ENCODE data around the gene NRP2.
A peak's percentile ranks its signal among the peaks of the same experiment; 100 is the strongest.

The NRP2 gene

GRCh38 chr2:205815673-205816072 is 133.4 kb downstream of the NRP2 start:
- H3K4me3 ChIP-seq (replicated peaks in 1 of 2; ENCODE audit: low read depth in 2 of 2, low read length in 2 of 2) = no peak overlapping the region
- no peak for TF ChIP-seq CTCF (IDR thresholded peaks at IDR 0.05; ENCODE audit: low read depth, low read length)
- DNase-seq (ENCODE audit: low read depth in 2 of 2) = no peak

- DNase-seq (ENCODE audit: low read depth in 2 of 2) = no peak
- TF ChIP-seq CTCF (IDR thresholded peaks at IDR 0.05; ENCODE audit: low read depth, low read length) = no peak
- no peak overlapping the region for H3K4me3 ChIP-seq (replicated peaks in 1 of 2; ENCODE audit: low read depth in 2 of 2, low read length in 2 of 2)
These were observed 134.0 kb downstream of the NRP2 start for GRCh38 chr2:205816268-205816667.

- H3K4me3 ChIP-seq (replicated peaks in 1 of 2; ENCODE audit: low read depth in 2 of 2, low read length in 2 of 2) = no peak overlapping the region
- TF ChIP-seq CTCF (IDR thresholded peaks at IDR 0.05; ENCODE audit: low read depth, low read length) = no peak
- DNase-seq (ENCODE audit: low read depth in 2 of 2) = peak; percentile 10 to 46
These were observed 140.3 kb downstream of the NRP2 start for GRCh38 chr2:205822579-205822978.

GRCh38 chr2:205827809-205828365 is 145.6 kb downstream of the NRP2 start:
- no peak for TF ChIP-seq CTCF (IDR thresholded peaks at IDR 0.05; ENCODE audit: low read depth, low read length)
- DNase-seq (ENCODE audit: low read depth in 2 of 2) = no peak
- H3K4me3 ChIP-seq (replicated peaks in 1 of 2; ENCODE audit: low read depth in 2 of 2, low read length in 2 of 2) = no peak overlapping the region

- DNase-seq (ENCODE audit: low read depth in 2 of 2) = no peak
- no peak overlapping the region for H3K4me3 ChIP-seq (replicated peaks in 1 of 2; ENCODE audit: low read depth in 2 of 2, low read length in 2 of 2)
- no peak for TF ChIP-seq CTCF (IDR thresholded peaks at IDR 0.05; ENCODE audit: low read depth, low read length)
These were observed 151.6 kb downstream of the NRP2 start for GRCh38 chr2:205833864-205834263.

GRCh38 chr2:205834796-205835195 is 152.5 kb downstream of the NRP2 start:
- H3K4me3 ChIP-seq (replicated peaks in 1 of 2; ENCODE audit: low read depth in 2 of 2, low read length in 2 of 2) = no peak overlapping the region
- DNase-seq (ENCODE audit: low read depth in 2 of 2) = peak in 1 of 2 donors; percentile 37
- TF ChIP-seq CTCF (IDR thresholded peaks at IDR 0.05; ENCODE audit: low read depth, low read length) = no peak

GRCh38 chr2:205835251-205835791 is 153.0 kb downstream of the NRP2 start:
- no peak for TF ChIP-seq CTCF (IDR thresholded peaks at IDR 0.05; ENCODE audit: low read depth, low read length)
- no peak overlapping the region for H3K4me3 ChIP-seq (replicated peaks in 1 of 2; ENCODE audit: low read depth in 2 of 2, low read length in 2 of 2)
- DNase-seq (ENCODE audit: low read depth in 2 of 2) = no peak

All from cardiac fibroblast (primary cell).